Colonic mucosa (tissue), 4 donors: ENCODE results near the gene ALKBH4. TPM values are rescaled to one million over a fixed set of nuclear protein-coding genes. Genes with fewer than 3 reads are reported as not detected.

Source experiments
- DNase-seq: peaks from one replicate; pipeline ENCODE4 v3.0.0-alpha.2; 2020
- H3K27ac ChIP-seq: fragments of 200-600 bp; one replicate; pipeline ENCODE4 v1.8.0; 2021
- H3K27me3 ChIP-seq: fragments of 200-600 bp; one replicate; pipeline ENCODE4 v1.8.0; 2021
- H3K36me3 ChIP-seq: fragments of 200-600 bp; one replicate; pipeline ENCODE4 v1.8.0; 2021
- H3K4me1 ChIP-seq: fragments of 200-600 bp; one replicate; pipeline ENCODE4 v1.8.0; 2021; ENCODE audit warnings: mild to moderate bottlenecking
- H3K4me3 ChIP-seq: fragments of 200-600 bp; one replicate; pipeline ENCODE4 v1.8.0; 2021
- H3K9ac ChIP-seq, 2 donors: one replicate each; pipeline ENCODE4 v1.7.0; 2013; ENCODE audit warnings: control low read depth in 2 of 2, low read depth in 2 of 2, low read length in 2 of 2
- H3K9me3 ChIP-seq: fragments of 200-600 bp; one replicate; pipeline ENCODE4 v1.8.0; 2021
- intact Hi-C: fragments of 100-400 bp; cut with DNase I; formaldehyde crosslinking; loops from one replicate; pipeline ENCODE4 v1.14.1; 2022
- total RNA-seq, 2 donors: library from RNA; stranded (reverse); fragmentation: NEBNext Ultra II Directional in 1 of 2; extraction: Animal tissue kit (Norgen Biotek cat#: 25700) in 1 of 2; gene quantifications; one replicate each; pipeline ENCODE4 v1.2.1, GENCODE V29; 2021
- TF ChIP-seq, protein P1 (sequence below): fragments of 200-600 bp; IDR thresholded peaks from one replicate; pipeline ENCODE4 v1.8.0; 2022; ENCODE audit warnings: antibody characterized with exemption, mild to moderate bottlenecking
- donor health status: healthy.
- donor health status: DM: no; HTN: no; CAD: no.
- donor health status: DM: no; HTN: no; CAD: no.

The ALKBH4 gene
- total RNA-seq, 2 donors from 2014 or later: 9.7 to 14.1 TPM

GRCh38 chr7:102450242-102450641, 14.4 kb downstream of the ALKBH4 start:
- H3K36me3 ChIP-seq: no peaks in the 10 kb centered on the region

DNA sequence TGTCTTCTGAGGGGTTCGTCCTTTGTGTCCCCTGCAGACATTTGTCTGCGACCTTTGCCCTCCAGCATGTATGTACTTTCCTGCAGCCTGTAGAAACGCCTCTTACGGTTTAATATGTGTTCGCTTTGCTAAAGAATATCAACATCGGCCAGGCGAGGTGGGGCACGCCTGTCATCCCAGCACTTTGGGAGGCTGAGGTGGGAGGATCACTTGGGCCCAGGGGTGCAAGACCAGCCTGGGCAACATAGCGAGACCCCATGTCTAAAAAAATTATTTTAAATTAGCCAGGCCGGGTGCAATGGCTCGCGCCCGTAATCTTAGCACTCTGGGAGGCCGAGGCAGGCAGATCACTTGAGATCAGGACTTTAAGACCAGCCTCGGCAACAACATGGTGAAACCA, 15.5 kb downstream of the ALKBH4 start:
- Histone ChIP-seq H3K27ac (no peak overlapping the region), H3K4me3 (no peak overlapping the region), H3K4me1 (no peaks in the 10 kb centered on the region), H3K27me3 (no peaks in the 10 kb centered on the region), H3K36me3 (no peaks in the 10 kb centered on the region), H3K9me3 (no peaks in the 10 kb centered on the region), H3K9ac (no peak overlapping the region)
- no peak for DNase-seq
- TF ChIP-seq, protein P1, sequence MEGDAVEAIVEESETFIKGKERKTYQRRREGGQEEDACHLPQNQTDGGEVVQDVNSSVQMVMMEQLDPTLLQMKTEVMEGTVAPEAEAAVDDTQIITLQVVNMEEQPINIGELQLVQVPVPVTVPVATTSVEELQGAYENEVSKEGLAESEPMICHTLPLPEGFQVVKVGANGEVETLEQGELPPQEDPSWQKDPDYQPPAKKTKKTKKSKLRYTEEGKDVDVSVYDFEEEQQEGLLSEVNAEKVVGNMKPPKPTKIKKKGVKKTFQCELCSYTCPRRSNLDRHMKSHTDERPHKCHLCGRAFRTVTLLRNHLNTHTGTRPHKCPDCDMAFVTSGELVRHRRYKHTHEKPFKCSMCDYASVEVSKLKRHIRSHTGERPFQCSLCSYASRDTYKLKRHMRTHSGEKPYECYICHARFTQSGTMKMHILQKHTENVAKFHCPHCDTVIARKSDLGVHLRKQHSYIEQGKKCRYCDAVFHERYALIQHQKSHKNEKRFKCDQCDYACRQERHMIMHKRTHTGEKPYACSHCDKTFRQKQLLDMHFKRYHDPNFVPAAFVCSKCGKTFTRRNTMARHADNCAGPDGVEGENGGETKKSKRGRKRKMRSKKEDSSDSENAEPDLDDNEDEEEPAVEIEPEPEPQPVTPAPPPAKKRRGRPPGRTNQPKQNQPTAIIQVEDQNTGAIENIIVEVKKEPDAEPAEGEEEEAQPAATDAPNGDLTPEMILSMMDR: no peak
- intact Hi-C loops: no loop called here

More at GRCh38 chr7:102450242-102450641, 14.4 kb downstream of the ALKBH4 start:
- no peak for DNase-seq
- no peaks in the 10 kb centered on the region for H3K27me3 ChIP-seq
- H3K4me1 ChIP-seq: no peaks in the 10 kb centered on the region
- no peak overlapping the region for H3K9ac ChIP-seq
- H3K9me3 ChIP-seq: no peaks in the 10 kb centered on the region
- intact Hi-C loops: no loop called here
- no peak overlapping the region for H3K27ac ChIP-seq
- TF ChIP-seq, protein P1: no peak
- H3K4me3 ChIP-seq: no peak overlapping the region

GRCh38 chr7:102447311-102447710, 17.4 kb downstream of the ALKBH4 start:
- H3K9ac ChIP-seq: no peak overlapping the region
- intact Hi-C loops: no loop called here

GRCh38 chr7:102446387-102447156, 18.1 kb downstream of the ALKBH4 start:
- H3K9me3 ChIP-seq: no peaks in the 10 kb centered on the region
- DNase-seq: no peak
- no peak overlapping the region for H3K4me3 ChIP-seq
- H3K4me1 ChIP-seq: no peaks in the 10 kb centered on the region
- no peaks in the 10 kb centered on the region for H3K36me3 ChIP-seq
- no peak overlapping the region for H3K9ac ChIP-seq
- H3K27ac ChIP-seq: no peak overlapping the region
- TF ChIP-seq, protein P1: no peak
- no peaks in the 10 kb centered on the region for H3K27me3 ChIP-seq
- intact Hi-C loops: no loop called here

More at GRCh38 chr7:102447311-102447710, 17.4 kb downstream of the ALKBH4 start:
- Histone ChIP-seq H3K27me3 (no peaks in the 10 kb centered on the region), H3K4me1 (no peaks in the 10 kb centered on the region), H3K27ac (no peak overlapping the region), H3K9me3 (no peaks in the 10 kb centered on the region), H3K4me3 (no peak overlapping the region), H3K36me3 (no peaks in the 10 kb centered on the region)
- TF ChIP-seq, protein P1: no peak
- no peak for DNase-seq

DNA sequence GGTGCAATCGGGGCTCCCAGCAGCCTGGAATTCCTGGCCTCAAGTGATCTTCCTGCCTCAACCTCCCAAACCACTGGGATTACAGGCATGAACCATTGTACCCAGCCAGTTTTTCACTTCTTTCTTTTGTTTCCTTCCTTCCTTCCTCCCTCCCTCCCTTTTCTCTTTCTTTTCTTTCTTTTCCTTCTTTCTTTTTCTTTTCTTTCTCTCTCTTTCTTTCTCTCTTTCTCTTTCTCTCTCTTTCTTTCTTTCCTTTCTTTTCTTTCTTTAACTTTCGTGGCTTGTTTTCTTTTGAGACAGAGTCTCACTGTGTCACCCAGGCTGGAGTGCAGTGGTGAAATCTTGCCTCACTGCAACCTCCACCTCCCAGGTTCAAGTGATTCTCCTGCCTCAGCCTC, 19.0 kb downstream of the ALKBH4 start:
- intact Hi-C loops: no loop called here
- Histone ChIP-seq H3K9ac (no peak overlapping the region), H3K27ac (no peak overlapping the region)

More for the DNA sequence above, 19.0 kb downstream of the ALKBH4 start:
- Histone ChIP-seq H3K27me3 (no peaks in the 10 kb centered on the region), H3K4me3 (no peak overlapping the region), H3K9me3 (no peaks in the 10 kb centered on the region), H3K36me3 (no peaks in the 10 kb centered on the region), H3K4me1 (no peaks in the 10 kb centered on the region)
- TF ChIP-seq, protein P1: no peak
- DNase-seq: no peak
